ENCODE results near the gene ELAVL2. TPM values are rescaled to one million over a fixed set of nuclear protein-coding genes. Genes with fewer than 3 reads are reported as not detected.

Gene ELAVL2
- total and polyA plus RNA-seq, 2 of the 4 experiments (the other 2 are of a cell fraction), result 0.36 TPM; not detected in 1

DNA sequence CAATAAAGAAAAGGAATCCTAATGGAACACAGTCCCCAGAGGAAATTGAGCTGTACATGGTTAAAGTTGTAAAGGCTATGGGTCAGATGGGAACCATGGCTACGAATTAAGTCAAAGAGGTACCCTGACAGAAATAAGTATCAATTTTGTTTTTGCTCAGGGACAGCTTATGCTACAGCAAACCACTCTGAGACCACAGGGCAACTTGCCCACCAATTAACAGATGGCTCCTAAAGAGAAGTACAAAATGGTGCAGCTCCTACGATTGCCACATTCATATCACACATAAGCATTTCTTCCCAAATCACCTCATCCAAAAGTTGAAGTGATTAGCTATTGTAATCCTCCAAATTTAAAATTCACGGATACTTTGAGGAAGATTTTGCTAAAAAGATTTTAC lies 83.0 kb downstream of the ELAVL2 start:
- Histone ChIP-seq H4K5ac (ENCODE audit: low read depth, low read length) (no peak overlapping the region), H3K27ac (ENCODE audit: insufficient read depth, low read length) (no peak overlapping the region), H3K4me3 (ENCODE audit: insufficient read depth, low read depth, low read length) (no peak overlapping the region), H2BK120ac (ENCODE audit: low read depth, low read length) (no peak overlapping the region), H2AK9ac (replicated peaks; ENCODE audit: low read depth, low read length, poor library complexity) (no peak overlapping the region), H3K4ac (ENCODE audit: low read depth, low read length) (no peak overlapping the region), H3K4me2 (ENCODE audit: low read depth, low read length) (no peak overlapping the region), H4K8ac (ENCODE audit: low read depth in 2 of 2, low read length in 2 of 2) (no peak overlapping the region), H3K23ac (ENCODE audit: low read depth, low read length) (no peak overlapping the region), H3K56ac (ENCODE audit: extremely low read depth, insufficient read depth, low read length) (no peak overlapping the region), H2BK5ac (ENCODE audit: low read depth, low read length, poor library complexity, severe bottlenecking) (no peak overlapping the region), H3K4me1 (ENCODE audit: control insufficient read depth, insufficient read depth, low read length) (no peaks in the 10 kb centered on the region), H3K36me3 (ENCODE audit: control insufficient read depth, insufficient read depth, low read length) (no peaks in the 10 kb centered on the region), H3K18ac (ENCODE audit: low read depth, low read length) (no peak overlapping the region), H3K9ac (ENCODE audit: low read depth, low read length) (no peak overlapping the region), H2BK15ac (ENCODE audit: low read depth, low read length) (no peak overlapping the region), H3K27me3 (ENCODE audit: control insufficient read depth, insufficient read depth, low read length) (no peaks in the 10 kb centered on the region), H3K9me3 (ENCODE audit: control insufficient read depth, insufficient read depth, low read length) (peaks cover 7% of the 10 kb centered on the region), H4K91ac (ENCODE audit: insufficient read depth, low read depth, low read length) (no peak overlapping the region), H3K79me1 (ENCODE audit: low read depth in 1 of 2, low read length in 2 of 2) (no peaks in the 10 kb centered on the region), H2BK20ac (ENCODE audit: low read depth, low read length) (no peak overlapping the region), H2AFZ (replicated peaks; ENCODE audit: low read length, poor library complexity) (no peak overlapping the region), H2AK5ac (ENCODE audit: low read depth, low read length) (no peak overlapping the region), H3K14ac (replicated peaks; ENCODE audit: low read depth, low read length) (no peak overlapping the region), H4K20me1 (ENCODE audit: insufficient read depth, low read length) (no peaks in the 10 kb centered on the region), H3K9me1 (ENCODE audit: insufficient read depth, low read length) (no peaks in the 10 kb centered on the region)
- ChIA-PET POLR2A (ENCODE audit: unreplicated experiment) (no interaction called here), CTCF (no interaction called here)
- BruUV-seq (replicated peaks), result no TSS peak
- DNase-seq (no peak), ATAC-seq (ENCODE audit: low read depth) (no peak)
- dilution Hi-C loops (cut with HindIII; ENCODE audit: low sequenced_read_pairs, unreplicated experiment), result no loop called here
- in situ Hi-C loops (cut with MboI; ENCODE audit: low sequenced_read_pairs), result no loop called here
- no peak for TF ChIP-seq NFE2L2 (IDR thresholded peaks at IDR 0.05; ENCODE audit: low read depth, low read length)
- TF ChIP-seq, protein P1, sequence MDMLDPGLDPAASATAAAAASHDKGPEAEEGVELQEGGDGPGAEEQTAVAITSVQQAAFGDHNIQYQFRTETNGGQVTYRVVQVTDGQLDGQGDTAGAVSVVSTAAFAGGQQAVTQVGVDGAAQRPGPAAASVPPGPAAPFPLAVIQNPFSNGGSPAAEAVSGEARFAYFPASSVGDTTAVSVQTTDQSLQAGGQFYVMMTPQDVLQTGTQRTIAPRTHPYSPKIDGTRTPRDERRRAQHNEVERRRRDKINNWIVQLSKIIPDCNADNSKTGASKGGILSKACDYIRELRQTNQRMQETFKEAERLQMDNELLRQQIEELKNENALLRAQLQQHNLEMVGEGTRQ (IDR thresholded peaks at IDR 0.05; ENCODE audit: low read depth, low read length), result no peak
- no peak for TF ChIP-seq SMC3 (IDR thresholded peaks at IDR 0.05; ENCODE audit: low read depth, low read length)
- TF ChIP-seq MXI1 (IDR thresholded peaks at IDR 0.05; ENCODE audit: borderline replicate concordance, low read depth, low read length), result no peak
- TF ChIP-seq, protein P2, sequence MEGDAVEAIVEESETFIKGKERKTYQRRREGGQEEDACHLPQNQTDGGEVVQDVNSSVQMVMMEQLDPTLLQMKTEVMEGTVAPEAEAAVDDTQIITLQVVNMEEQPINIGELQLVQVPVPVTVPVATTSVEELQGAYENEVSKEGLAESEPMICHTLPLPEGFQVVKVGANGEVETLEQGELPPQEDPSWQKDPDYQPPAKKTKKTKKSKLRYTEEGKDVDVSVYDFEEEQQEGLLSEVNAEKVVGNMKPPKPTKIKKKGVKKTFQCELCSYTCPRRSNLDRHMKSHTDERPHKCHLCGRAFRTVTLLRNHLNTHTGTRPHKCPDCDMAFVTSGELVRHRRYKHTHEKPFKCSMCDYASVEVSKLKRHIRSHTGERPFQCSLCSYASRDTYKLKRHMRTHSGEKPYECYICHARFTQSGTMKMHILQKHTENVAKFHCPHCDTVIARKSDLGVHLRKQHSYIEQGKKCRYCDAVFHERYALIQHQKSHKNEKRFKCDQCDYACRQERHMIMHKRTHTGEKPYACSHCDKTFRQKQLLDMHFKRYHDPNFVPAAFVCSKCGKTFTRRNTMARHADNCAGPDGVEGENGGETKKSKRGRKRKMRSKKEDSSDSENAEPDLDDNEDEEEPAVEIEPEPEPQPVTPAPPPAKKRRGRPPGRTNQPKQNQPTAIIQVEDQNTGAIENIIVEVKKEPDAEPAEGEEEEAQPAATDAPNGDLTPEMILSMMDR (conservative IDR thresholded peaks at IDR 0.05; ENCODE audit: low read depth, low read length), result no peak
- no peak for TF ChIP-seq RAD21 (IDR thresholded peaks at IDR 0.05; ENCODE audit: low read length)
- TF ChIP-seq, protein P3, sequence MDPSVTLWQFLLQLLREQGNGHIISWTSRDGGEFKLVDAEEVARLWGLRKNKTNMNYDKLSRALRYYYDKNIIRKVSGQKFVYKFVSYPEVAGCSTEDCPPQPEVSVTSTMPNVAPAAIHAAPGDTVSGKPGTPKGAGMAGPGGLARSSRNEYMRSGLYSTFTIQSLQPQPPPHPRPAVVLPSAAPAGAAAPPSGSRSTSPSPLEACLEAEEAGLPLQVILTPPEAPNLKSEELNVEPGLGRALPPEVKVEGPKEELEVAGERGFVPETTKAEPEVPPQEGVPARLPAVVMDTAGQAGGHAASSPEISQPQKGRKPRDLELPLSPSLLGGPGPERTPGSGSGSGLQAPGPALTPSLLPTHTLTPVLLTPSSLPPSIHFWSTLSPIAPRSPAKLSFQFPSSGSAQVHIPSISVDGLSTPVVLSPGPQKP (IDR thresholded peaks at IDR 0.05; ENCODE audit: borderline replicate concordance, low read depth, low read length), result no peak
- no peak for TF ChIP-seq RFX5 (IDR thresholded peaks at IDR 0.05; ENCODE audit: low read depth, low read length)
- no peak for TF ChIP-seq CEBPB (IDR thresholded peaks at IDR 0.05; ENCODE audit: low read depth, low read length)
- TF ChIP-seq CHD1 (IDR thresholded peaks at IDR 0.05; ENCODE audit: low read depth, low read length), result no peak
- no peak for TF ChIP-seq MAFK (IDR thresholded peaks at IDR 0.05; ENCODE audit: low read depth, low read length)
- no peak for TF ChIP-seq POLR2A (IDR thresholded peaks at IDR 0.05; ENCODE audit: low read depth, low read length)
- no peak for TF ChIP-seq BHLHE40 (IDR thresholded peaks at IDR 0.05; ENCODE audit: low read depth, low read length)
- TF ChIP-seq MAZ (IDR thresholded peaks at IDR 0.05; ENCODE audit: borderline replicate concordance, low read depth, low read length), result no peak
- no peak for TF ChIP-seq RCOR1 (IDR thresholded peaks at IDR 0.05; ENCODE audit: insufficient replicate concordance, low read length)
- no CpG with 5 or more reads among the region's 3 CpGs for WGBS, 2 experiments (ENCODE audit: extremely low coverage in 2 of 2, insufficient read length in 1 of 2)
- intact Hi-C loops (cut with micrococcal nuclease), result no loop called here
